Heart left ventricle (tissue), 13 donors: ENCODE results near the gene OIT3.

Experiments used
- POLR2A ChIP-seq, 2 donors: fragments of 450-650 bp; IDR thresholded peaks; one replicate each; pipeline ENCODE4 v1.6.1; 2017; ENCODE audit warnings: antibody characterized with exemption in 2 of 2, mild to moderate bottlenecking in 2 of 2, moderate library complexity in 2 of 2
- TF ChIP-seq, protein P1 (sequence below), 12 donors: fragments of 200-600 bp; sonication (generic) in 4 of 12; IDR thresholded peaks; one replicate each; pipeline versions ENCODE4 v1.5.0 to v1.8.0; 2018 to 2022; ENCODE audit warnings: antibody characterized with exemption in 12 of 12, mild to moderate bottlenecking in 5 of 12
- donor health status: ischemic (EF 13 %, LVEDD 7.1; RV severe dilation, severe dysfunction).
- donor health status: DM: no; HTN: yes; CAD: no.
- donor health status: DM: no; HTN: no; CAD: no.
- donor health status: ischemic (EF 25% LVEDD 6.9; RV normal size, moderate dysfunction).
- donor health status: ischemic (EF 25% LVEDD 5.7; RV mildly dilated, moderate dysfunction).
- donor health status: ischemic (EF 35%, LVEDD 5.7; RV mildly dilated, moderate dysfunction).
- donor health status: nonischemic (EF 11% LVEDD 7.7; RV severe dilation, severe dysfunction).
- donor health status: DM: yes; HTN: yes; CAD: no.
- donor health status: PGD.
- donor health status: ischemic (EF 29% LVEDD 5.4; RV normal size, mild dysfunction).
- donor health status: nonischemic (EF 23%, LVEDD 6.1; RV moderate dilation, normal function).

DNA sequence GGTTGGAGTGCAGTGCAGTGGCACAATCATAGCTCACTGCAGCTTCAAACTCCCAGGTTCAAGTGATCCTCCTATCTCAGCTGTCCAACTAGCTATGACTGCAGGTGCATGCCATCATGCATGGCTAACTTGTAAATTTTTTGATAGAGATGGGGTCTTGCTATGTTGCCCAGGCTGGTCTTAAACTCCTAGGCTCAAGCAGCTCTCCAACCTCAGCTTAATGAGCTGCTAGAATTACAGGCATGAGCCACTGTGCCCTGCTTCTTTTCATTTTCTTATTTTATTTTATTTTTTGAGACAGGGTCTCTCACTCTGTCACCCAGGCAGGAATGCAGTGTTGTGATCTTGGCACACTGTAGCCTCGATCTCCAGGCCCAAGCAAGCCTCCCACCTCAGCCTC, 53.4 kb downstream of the OIT3 start:
- TF ChIP-seq, protein P1, sequence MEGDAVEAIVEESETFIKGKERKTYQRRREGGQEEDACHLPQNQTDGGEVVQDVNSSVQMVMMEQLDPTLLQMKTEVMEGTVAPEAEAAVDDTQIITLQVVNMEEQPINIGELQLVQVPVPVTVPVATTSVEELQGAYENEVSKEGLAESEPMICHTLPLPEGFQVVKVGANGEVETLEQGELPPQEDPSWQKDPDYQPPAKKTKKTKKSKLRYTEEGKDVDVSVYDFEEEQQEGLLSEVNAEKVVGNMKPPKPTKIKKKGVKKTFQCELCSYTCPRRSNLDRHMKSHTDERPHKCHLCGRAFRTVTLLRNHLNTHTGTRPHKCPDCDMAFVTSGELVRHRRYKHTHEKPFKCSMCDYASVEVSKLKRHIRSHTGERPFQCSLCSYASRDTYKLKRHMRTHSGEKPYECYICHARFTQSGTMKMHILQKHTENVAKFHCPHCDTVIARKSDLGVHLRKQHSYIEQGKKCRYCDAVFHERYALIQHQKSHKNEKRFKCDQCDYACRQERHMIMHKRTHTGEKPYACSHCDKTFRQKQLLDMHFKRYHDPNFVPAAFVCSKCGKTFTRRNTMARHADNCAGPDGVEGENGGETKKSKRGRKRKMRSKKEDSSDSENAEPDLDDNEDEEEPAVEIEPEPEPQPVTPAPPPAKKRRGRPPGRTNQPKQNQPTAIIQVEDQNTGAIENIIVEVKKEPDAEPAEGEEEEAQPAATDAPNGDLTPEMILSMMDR (IDR thresholded peaks at IDR 0.05): no peak
- TF ChIP-seq POLR2A (IDR thresholded peaks at IDR 0.05): no peak
